ENCODE measurements around the gene OR2Y1. TPM values are rescaled to one million over a fixed set of nuclear protein-coding genes. Genes with fewer than 3 reads are reported as not detected.

The OR2Y1 gene
- total RNA-seq, 1 donor from 2014 or later = not detected

Other genes starting within 250 kb of the OR2Y1 start
- 18.4 TPM for gene CNOT6, start 245.7 kb downstream of the OR2Y1 start, total RNA-seq
- gene SCGB3A1, start 148.6 kb downstream of the OR2Y1 start, total RNA-seq = not detected
- gene FLT4, start 90.5 kb downstream of the OR2Y1 start, total RNA-seq = 5.8 TPM
- gene MGAT1, start 62.7 kb upstream of the OR2Y1 start, total RNA-seq = 66.0 TPM
- 19.4 TPM for gene ZFP62, start 121.2 kb upstream of the OR2Y1 start, total RNA-seq
- gene BTNL8, start 159.1 kb upstream of the OR2Y1 start, total RNA-seq = 0.43 TPM
- gene BTNL3, start 248.8 kb upstream of the OR2Y1 start, total RNA-seq = not detected

All from cardiac septum (tissue), 1 donor.